ENCODE measurements around the gene EML1. TPM values are rescaled to one million over a fixed set of nuclear protein-coding genes. Genes with fewer than 3 reads are reported as not detected.

The EML1 gene
- total and polyA plus RNA-seq, 7 donors, result 3.9 to 148 (median 91.5) TPM

- H3K27me3 ChIP-seq, result no peaks in the 10 kb centered on the region
- DNase-seq, result no peak
- no peak overlapping the region for H3K27ac ChIP-seq
- H3K9me3 ChIP-seq, result no peaks in the 10 kb centered on the region
- no peak overlapping the region for H3K4me3 ChIP-seq
- intact Hi-C loops (cut with DNase I), result no loop called here
- WGBS, 2 donors, result 93 to 94% methylated on average over 3 of the region's 3 CpGs
- peaks cover 0 to 11% (median 2%) of the 10 kb centered on the region in 4 donors for H3K36me3 ChIP-seq
- peaks cover 0 to 19% (median 6%) of the 10 kb centered on the region in 4 donors for H3K4me1 ChIP-seq
- TF ChIP-seq, protein P1, sequence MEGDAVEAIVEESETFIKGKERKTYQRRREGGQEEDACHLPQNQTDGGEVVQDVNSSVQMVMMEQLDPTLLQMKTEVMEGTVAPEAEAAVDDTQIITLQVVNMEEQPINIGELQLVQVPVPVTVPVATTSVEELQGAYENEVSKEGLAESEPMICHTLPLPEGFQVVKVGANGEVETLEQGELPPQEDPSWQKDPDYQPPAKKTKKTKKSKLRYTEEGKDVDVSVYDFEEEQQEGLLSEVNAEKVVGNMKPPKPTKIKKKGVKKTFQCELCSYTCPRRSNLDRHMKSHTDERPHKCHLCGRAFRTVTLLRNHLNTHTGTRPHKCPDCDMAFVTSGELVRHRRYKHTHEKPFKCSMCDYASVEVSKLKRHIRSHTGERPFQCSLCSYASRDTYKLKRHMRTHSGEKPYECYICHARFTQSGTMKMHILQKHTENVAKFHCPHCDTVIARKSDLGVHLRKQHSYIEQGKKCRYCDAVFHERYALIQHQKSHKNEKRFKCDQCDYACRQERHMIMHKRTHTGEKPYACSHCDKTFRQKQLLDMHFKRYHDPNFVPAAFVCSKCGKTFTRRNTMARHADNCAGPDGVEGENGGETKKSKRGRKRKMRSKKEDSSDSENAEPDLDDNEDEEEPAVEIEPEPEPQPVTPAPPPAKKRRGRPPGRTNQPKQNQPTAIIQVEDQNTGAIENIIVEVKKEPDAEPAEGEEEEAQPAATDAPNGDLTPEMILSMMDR (IDR thresholded peaks at IDR 0.05), result no peak
Observed at GRCh38 chr14:99870617-99871016, 77.4 kb downstream of the EML1 start.

- TF ChIP-seq, protein P1 (IDR thresholded peaks at IDR 0.05), result no peak
- no peak for TF ChIP-seq EP300 (IDR thresholded peaks at IDR 0.05)
- TF ChIP-seq POLR2AphosphoS5 (IDR thresholded peaks at IDR 0.05), result no peak
- no peak for TF ChIP-seq POLR2A (IDR thresholded peaks at IDR 0.05)
- H3K4me1 ChIP-seq, result peaks cover 0 to 20% (median 5%) of the 10 kb centered on the region in 4 donors
- intact Hi-C loops (cut with DNase I), result no loop called here
- peaks cover 0 to 4% (median 0%) of the 10 kb centered on the region in 4 donors for H3K36me3 ChIP-seq
- no peaks in the 10 kb centered on the region for H3K9me3 ChIP-seq
- 87 to 90% methylated on average over 11 of the region's 11 CpGs for WGBS, 2 donors
- no peak for DNase-seq
- H3K27ac ChIP-seq, result no peak overlapping the region
- H3K27me3 ChIP-seq, result no peaks in the 10 kb centered on the region
- no peak overlapping the region for H3K4me3 ChIP-seq
Observed at GRCh38 chr14:99871771-99872170, 78.6 kb downstream of the EML1 start.

DNA sequence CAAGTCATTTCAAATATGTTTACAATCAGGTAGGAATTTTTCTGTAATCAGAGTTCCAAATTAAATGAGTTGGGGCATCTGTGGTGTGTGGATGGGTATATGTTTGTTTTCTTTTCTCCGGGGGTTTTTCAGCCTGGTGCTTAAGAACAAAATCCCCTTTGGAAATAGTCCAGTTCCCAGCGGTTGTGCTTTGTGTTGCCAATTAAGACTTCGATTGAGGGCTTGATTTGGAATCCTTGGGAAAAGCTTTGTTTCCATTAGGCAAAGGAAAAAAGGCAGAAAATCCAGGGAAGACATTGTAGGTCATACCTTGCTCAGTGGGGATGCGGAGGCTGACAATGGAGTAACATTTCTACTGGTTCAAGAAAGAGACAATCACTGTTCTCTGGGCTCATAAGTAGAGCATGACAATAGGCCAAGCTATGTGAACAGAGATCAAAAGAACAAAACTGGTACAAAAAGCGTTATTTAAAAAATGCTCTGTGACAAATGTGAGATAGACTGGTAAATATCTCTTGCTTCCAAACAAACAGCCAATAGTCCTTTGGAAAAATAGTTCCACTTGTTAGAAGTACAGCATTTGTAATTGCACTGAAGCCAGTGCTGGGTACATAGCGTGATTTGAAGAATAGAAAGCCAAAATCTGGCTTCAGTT is 79.7 kb downstream of the EML1 start:
- intact Hi-C loops (cut with DNase I), result no loop called here
- H3K4me3 ChIP-seq, result no peak overlapping the region
- TF ChIP-seq, protein P1 (IDR thresholded peaks at IDR 0.05), result no peak
- TF ChIP-seq EP300 (IDR thresholded peaks at IDR 0.05), result no peak
- no peak overlapping the region for H3K27ac ChIP-seq
- no peaks in the 10 kb centered on the region for H3K9me3 ChIP-seq
- no peaks in the 10 kb centered on the region for H3K36me3 ChIP-seq
- H3K4me1 ChIP-seq, result peaks cover 0 to 20% (median 5%) of the 10 kb centered on the region in 4 donors
- 78 to 79% methylated on average over 6 of the region's 6 CpGs for WGBS, 2 donors
- no peaks in the 10 kb centered on the region for H3K27me3 ChIP-seq
- no peak for DNase-seq

DNA sequence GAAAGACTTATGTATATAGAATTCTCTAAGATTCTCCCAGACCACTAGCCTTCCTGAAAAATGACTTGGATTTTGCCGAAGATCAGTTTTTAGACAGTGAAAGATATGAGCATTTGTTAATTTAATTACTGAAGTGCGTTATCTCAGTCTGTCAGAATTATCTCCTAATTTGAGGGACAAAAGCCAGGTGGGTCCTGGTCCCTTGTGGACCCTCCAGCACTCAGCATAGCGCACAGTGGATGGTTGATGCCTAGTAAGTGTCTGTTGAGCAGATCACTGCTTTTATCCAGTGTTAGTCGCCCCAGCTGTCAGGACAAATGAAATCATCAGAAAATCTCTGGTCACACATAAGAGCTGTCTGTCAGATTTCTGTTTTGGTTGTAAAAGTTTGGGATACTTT is 80.4 kb downstream of the EML1 start:
- H3K27me3 ChIP-seq, result no peaks in the 10 kb centered on the region
- WGBS, 2 donors, result 88 to 91% methylated on average over 4 of the region's 4 CpGs
- H3K4me3 ChIP-seq, result no peak overlapping the region
- peaks cover 0 to 24% (median 7%) of the 10 kb centered on the region in 4 donors for H3K4me1 ChIP-seq
- no peak overlapping the region for H3K27ac ChIP-seq
- TF ChIP-seq EP300 (IDR thresholded peaks at IDR 0.05) (no peak), POLR2AphosphoS5 (IDR thresholded peaks at IDR 0.05) (no peak)
- no peaks in the 10 kb centered on the region for H3K9me3 ChIP-seq
- intact Hi-C loops (cut with DNase I), result no loop called here
- no peak for DNase-seq
- no peaks in the 10 kb centered on the region for H3K36me3 ChIP-seq

GRCh38 chr14:99874306-99874705 is 81.1 kb downstream of the EML1 start:
- TF ChIP-seq POLR2A (IDR thresholded peaks at IDR 0.05) (no peak), POLR2AphosphoS5 (IDR thresholded peaks at IDR 0.05) (no peak), EP300 (IDR thresholded peaks at IDR 0.05) (no peak)
- TF ChIP-seq, protein P1 (IDR thresholded peaks at IDR 0.05), result no peak
- H3K27me3 ChIP-seq, result no peaks in the 10 kb centered on the region
- H3K27ac ChIP-seq, result no peak overlapping the region
- no peak for DNase-seq
- H3K4me3 ChIP-seq, result no peak overlapping the region
- intact Hi-C loops (cut with DNase I), result no loop called here
- no peaks in the 10 kb centered on the region for H3K36me3 ChIP-seq
- 76 to 82% methylated on average over 4 of the region's 4 CpGs for WGBS, 2 donors
- H3K4me1 ChIP-seq, result peaks cover 0 to 30% (median 13%) of the 10 kb centered on the region in 4 donors
- H3K9me3 ChIP-seq, result no peaks in the 10 kb centered on the region
